Thyroid gland (tissue), 4 donors: Measurements from ENCODE around the gene CAMK1G.

Experiments used
- POLR2A ChIP-seq, 2 donors: fragments of 450-650 bp; IDR thresholded peaks; one replicate each; pipeline ENCODE4 v1.6.1; 2017; ENCODE audit warnings: antibody characterized with exemption in 2 of 2, mild to moderate bottlenecking in 2 of 2, moderate library complexity in 1 of 2
- TF ChIP-seq, protein P1 (sequence below), 6 experiments: fragments of 200-600 bp in 3 of 6; fragments of 450-650 bp in 3 of 6; sonication (generic) in 3 of 6; IDR thresholded peaks; one replicate each; pipeline ENCODE4 v1.5.1; 2016 to 2019; ENCODE audit warnings: antibody characterized with exemption in 6 of 6, mild to moderate bottlenecking in 2 of 6, inconsistent platforms in 1 of 6, moderate library complexity in 1 of 6

DNA sequence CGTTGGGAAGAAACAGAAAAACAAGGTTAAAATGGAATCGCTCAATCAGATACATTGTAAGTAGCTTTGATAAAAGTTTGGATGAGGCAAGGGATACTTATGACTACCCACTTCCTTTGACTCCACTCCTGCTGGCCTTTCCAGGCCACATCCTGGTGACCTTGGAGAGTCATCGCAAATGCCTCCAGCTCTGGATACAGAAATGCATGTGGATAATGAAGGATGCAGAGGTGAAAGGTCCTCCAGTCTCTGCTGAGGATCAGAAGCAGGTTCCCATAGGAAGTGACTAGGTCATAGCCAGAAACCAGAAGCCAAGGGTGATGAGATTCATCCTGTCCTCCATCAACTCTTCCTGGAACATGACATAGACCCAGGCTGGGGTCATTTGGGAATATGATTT lies 6.2 kb upstream of the CAMK1G start:
- TF ChIP-seq, protein P1, sequence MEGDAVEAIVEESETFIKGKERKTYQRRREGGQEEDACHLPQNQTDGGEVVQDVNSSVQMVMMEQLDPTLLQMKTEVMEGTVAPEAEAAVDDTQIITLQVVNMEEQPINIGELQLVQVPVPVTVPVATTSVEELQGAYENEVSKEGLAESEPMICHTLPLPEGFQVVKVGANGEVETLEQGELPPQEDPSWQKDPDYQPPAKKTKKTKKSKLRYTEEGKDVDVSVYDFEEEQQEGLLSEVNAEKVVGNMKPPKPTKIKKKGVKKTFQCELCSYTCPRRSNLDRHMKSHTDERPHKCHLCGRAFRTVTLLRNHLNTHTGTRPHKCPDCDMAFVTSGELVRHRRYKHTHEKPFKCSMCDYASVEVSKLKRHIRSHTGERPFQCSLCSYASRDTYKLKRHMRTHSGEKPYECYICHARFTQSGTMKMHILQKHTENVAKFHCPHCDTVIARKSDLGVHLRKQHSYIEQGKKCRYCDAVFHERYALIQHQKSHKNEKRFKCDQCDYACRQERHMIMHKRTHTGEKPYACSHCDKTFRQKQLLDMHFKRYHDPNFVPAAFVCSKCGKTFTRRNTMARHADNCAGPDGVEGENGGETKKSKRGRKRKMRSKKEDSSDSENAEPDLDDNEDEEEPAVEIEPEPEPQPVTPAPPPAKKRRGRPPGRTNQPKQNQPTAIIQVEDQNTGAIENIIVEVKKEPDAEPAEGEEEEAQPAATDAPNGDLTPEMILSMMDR (IDR thresholded peaks at IDR 0.05) = no peak
- no peak for TF ChIP-seq POLR2A (IDR thresholded peaks at IDR 0.05)
